T-helper 9 cell (primary cell): ENCODE results near the gene CYSTM1.

Experiments used
- DNase-seq: peaks from one replicate; pipeline ENCODE4 v3.0.0-alpha.2; 2020

CYSTM1 gene

GRCh38 chr5:140215276-140215675 lies 40.3 kb downstream of the CYSTM1 start:
- no peak for DNase-seq

DNA sequence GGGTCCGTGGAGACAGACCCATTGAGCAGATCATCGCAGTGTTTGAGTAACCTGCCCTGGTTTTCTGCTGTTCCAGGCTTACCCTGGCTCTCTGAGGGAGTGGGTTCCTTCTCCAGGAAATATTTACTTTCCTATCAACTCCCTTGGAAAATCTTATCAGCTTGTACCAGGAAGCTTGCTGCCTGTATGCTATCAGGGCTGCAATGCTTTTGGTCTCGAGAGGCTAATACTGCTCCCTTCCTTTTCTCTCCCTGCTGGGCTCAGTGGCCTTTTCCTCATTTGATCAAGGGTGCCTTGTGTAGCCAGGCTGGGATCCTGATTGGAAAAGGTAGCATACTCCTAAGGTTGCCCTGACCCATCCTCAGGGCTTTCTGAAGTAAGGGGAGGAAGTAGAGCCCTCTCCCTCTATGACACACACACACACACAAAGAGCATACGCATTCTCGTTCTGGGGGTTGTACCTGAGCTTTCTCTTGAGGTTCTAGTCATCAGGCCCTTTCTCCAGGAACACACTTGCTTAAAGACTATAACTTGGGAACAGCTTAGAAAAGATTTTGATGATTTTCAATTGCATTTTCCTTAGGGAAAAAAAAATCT lies 41.6 kb downstream of the CYSTM1 start:
- DNase-seq: no peak

DNA sequence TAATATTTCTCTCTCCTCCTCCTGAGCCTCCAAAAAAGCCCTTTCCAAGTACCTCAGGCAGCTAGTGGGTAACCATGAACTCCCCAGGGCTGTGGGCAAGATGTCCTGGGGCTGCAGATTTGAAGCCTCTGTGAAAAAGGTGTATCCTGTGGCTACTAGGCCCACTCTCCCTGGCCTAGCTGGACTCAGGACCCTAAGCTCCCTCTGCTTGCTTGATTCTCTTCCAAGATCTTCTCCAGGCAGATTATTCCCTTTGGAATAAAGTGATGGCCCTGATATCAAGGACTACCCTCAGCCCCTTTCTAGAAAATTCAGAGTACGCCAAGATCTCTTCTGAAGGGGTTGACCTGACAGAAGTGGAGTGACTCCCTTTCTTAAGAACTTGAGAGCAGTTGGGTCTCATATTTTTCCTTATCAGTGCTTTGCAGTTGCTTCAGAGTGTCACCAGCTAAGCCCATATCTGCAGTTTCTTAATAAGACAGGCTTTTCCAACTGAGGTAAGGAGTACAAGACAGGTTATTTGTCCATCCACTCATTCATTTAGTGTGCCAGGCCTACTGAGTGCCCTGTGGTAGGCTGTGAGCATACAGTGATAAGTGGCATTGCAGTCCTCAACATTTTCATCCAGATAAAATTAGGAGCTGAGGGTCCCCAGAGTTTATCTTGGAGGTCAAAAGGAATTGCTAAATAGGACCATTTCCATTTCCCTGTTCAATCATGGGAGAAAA lies 42.5 kb downstream of the CYSTM1 start:
- no peak for DNase-seq

DNA sequence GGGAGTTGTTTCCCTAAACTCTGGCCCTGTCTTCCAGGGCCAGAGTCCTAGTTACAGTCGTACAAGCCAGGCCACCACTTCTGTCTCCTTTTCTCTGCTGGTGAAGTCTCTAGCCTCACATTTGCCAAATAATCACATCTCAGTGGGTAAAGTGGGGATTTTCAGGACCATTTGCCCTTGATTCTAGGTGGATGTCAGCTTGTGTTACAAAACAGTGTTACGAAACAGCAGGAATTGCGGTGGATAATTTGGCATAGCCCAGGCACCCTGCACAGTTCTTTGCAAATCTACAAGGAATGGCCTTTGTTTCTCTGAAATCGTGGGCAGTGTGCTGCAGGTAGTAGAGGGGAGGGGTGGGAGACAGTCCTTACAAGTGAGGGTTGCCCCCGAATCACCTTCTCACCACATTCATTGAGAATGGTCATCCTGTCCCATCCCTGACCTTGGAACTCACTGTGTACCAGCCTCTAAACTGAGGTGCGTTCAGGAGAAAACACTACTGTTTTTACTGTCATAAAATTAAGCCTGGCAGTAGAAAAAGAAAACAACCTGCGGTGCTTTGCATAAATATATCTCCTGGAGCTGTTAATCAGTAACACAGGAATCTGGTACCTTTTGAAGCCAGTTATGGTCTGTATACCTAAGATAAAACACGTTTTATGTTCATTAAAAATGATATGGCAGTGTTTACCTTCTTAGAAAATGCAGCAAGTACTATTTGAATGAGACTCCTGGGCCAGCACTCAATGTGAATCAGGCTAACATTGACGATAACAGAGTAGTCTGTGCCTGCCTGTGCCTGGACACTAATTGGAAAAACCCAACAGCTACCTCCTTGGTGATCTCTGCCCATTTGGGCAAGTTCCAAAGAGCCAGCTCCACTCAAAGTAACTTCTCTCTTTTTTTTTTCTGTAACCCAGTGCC lies 44.3 kb downstream of the CYSTM1 start:
- DNase-seq: no peak

- no peak for DNase-seq
Observed at GRCh38 chr5:140220032-140220697, 45.2 kb downstream of the CYSTM1 start.

- no peak for DNase-seq
Observed at GRCh38 chr5:140220698-140221064, 45.7 kb downstream of the CYSTM1 start.

DNA sequence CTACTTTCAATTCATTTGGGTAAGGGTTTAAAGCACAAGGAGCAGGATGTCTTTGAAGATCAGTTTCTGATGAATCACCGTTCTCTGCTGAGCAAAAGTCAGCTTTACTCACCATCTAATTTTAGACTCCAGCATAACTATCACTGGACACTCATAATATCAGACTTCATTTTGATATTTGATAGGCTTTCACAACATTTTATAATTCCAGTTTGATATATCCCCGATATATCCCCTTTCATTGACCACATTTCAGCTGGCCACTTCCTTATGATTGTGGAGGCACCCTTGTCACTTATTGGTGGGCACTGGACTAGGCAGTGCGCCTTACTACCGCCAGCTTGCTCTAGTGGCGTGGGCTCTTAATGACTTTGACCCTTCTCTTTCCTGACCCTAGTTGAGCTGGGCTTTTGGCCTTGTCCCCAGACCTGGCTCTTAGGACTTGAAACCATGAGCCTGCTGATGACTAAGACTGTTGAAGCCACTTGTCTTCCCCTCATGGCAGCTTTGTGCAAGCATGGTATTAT lies 46.8 kb downstream of the CYSTM1 start:
- DNase-seq: no peak

- no peak for DNase-seq
Observed at GRCh38 chr5:140222416-140222815, 47.4 kb downstream of the CYSTM1 start.

DNA sequence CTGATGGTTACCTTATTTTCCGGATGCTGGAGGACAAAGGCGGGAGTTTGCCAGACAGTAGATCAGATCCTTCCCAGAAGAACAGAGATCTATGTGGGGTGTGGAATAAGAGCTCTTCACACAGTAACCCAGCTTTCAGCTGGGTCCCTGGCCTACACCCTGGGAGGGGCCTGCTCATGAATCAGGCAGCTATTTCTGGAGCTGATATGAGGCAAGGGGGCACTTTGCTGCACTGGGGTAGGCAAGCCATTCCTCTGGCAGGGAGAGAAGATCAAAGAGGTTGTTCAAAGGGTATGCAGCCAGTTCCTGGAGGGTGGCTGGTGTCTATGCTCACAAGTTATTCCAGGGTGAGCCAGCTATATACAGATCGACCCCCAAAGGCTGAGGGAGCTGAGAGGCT lies 48.6 kb downstream of the CYSTM1 start:
- DNase-seq: no peak

DNA sequence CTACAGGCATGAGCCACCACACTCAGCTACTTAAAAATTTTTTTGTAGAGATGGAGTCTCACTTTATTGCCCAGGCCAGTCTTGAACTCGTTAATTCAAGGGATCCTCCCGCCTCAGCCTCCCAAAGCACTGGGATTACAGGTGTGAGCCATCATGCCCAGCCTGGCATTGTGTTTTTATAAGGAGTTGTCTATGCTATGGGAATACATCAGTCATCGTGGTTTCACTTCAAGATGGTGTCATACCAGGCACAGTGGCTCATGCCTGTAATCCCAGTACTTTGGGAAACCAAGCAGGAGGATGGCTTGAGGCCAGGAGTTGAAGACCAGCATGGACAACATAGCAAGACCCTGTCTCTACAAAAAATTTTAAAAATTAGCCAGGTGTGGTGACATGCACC lies 49.7 kb downstream of the CYSTM1 start:
- no peak for DNase-seq

DNA sequence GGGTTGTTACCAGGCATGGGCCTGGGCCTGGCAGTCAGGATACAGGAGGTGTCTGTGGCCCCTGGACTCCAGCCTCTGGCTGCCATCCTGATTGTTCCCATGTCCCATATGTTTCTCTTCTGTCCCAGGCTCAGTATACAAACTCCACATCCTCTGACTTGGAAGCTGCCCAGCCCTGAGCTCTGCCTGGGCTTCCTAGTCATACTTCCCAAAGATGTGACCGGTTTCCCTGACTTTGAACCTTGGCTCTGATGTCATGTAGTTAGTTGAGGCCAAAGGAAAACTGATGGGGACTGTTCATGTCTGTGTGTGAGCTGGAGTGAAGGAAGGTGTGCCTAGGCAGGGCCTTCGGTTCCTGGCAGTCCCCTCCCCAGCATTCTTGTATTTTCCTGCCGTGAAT lies 50.4 kb downstream of the CYSTM1 start:
- DNase-seq: no peak

- DNase-seq: no peak
Observed at GRCh38 chr5:140227046-140227445, 52.1 kb downstream of the CYSTM1 start.

DNA sequence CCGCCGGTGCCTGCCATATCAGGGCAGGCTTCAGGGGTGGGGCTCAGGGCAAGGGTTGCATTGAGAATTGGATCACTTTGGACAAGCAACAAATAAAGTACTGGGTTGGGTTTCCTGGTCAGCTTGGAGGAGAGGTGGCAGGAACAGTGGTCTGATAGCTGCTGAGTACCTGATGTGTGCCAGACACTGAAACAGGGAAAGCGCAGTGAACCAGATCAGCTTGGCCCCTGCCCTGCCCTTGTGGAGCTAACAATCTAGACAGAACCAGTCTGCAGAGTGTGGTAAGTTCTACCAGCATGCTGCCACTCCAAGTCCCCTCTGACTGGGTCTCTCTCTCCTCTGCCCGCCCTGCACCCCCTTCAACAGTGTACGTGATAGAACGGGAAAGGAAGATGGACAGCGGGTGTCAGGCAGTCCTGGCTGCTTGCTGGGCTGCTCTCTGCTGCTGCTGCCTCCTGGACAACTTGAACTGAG lies 53.4 kb downstream of the CYSTM1 start:
- DNase-seq: no peak

DNA sequence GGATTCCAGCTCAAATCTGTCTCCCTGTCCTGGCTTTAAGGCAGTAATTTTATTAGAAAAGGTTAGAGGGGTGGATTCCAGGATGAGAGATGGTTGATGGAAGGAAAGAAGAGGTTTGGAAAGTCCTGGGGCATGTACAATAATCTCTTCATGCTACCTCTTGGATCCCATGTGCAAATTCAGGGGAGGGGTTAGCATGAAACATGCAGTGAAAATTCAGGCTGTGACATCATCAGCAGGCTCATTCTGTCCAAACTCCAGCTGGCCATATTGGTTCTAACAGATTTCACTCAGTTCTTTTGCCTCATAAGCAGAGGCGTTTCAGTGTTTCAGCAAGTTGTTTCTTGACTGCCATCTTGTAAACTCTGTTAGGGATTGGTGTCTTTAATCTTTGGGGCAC lies 55.4 kb downstream of the CYSTM1 start:
- no peak for DNase-seq

DNA sequence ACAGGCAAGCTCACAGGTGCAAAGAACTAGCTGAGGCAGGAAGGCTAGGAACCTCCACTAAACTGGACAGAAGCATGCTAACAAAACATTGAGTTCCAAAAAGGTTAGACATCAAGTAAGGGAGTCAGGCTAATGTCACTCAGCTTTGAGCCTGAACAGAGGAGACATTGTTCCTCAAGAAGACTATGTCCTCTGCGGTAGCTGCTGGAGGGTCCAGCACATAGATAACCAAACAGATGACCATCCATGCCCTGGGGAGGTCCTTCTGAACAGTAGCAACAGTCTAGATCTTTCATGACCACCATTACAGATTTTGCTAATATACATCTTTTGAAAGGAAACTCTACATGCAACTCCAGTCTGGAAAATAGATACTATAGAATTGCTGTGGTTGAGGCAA lies 57.7 kb downstream of the CYSTM1 start:
- no peak for DNase-seq

- DNase-seq: no peak
Observed at GRCh38 chr5:140234377-140234989, 59.5 kb downstream of the CYSTM1 start.

DNA sequence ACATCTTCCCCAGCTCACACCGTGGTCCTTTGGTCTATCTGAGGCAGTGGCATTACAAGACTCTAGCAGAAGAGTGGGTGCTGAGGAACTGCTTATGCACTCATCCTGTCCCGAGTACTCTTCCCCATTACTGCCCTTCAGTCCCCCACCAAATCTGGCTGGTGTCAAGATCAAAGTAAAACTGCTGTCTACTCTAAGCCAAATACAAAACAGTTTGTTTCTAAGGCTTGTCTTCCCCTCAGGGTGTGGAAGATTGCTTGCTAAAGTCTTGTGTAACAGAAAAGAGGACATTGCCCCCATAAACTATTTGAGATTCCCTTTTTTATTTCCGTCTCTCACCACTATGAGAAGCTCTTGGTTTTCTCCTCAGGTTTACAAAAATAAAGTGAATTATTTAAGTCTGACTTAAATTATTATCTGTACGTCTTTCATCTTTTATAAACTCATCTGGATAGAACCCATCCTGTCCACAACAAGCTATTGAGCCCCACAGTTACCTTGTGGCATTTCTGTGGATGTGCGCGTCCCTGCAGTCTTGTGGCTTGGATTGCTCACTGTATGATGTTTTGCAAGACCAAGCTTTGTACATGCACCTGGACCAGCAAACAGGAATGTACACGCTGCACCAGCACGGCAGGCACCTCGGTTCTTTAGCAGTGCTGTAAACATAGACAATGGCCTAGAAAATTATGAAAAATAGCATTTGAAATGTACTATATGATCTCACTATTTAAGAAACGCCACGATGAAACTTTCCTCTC lies 61.0 kb downstream of the CYSTM1 start:
- DNase-seq: no peak

DNA sequence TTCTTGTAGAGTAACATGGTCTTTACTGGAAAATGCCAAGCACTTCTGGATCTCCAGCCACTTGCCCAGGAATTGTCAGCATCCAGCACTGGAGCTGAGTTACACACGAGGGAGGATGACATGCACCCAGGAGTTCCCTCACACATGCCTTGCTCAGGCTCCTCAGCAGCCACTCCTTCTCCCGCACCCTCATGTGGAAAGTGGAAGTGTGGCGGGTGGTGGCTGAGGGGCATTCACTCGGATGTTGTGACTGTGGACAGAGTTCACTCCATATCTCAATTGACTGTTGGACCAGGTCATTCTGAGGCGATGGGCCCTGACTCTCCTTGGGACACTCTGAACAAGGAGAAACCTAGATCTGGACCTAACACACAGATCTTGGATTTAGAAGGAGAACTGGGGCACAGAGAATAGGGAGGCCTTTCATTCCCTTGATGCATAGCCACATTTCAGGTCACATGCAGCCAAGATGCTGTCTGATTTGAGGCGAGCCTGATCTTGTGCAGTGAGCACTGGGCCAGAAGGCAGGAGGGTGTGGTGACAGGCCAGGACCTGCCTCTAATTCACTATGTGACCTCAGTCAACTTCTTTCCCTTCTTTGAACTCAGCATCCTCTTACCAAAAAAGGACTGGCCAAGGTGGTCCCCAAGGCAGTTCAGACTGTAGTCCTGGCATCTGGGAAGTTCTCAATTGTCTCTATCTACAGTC lies 62.1 kb downstream of the CYSTM1 start:
- no peak for DNase-seq

- DNase-seq: no peak
Observed at GRCh38 chr5:140238756-140239155, 63.8 kb downstream of the CYSTM1 start.

- DNase-seq: no peak
Observed at GRCh38 chr5:140239461-140239860, 64.5 kb downstream of the CYSTM1 start.
